ENCODE results near the gene KCNAB2. TPM values are rescaled to one million over a fixed set of nuclear protein-coding genes. Genes with fewer than 3 reads are reported as not detected.

KCNAB2 gene
- total RNA-seq, 1 donor from 2014 or later = 3.1 TPM

GRCh38 chr1:6003568-6004411 is 41.9 kb upstream of the KCNAB2 start:
- Mint-ChIP-seq H3K4me3 (ENCODE audit: unreplicated experiment) (peak overlapping the region; percentile 50), H3K36me3 (ENCODE audit: low read depth, unreplicated experiment) (peaks cover 2% of the 10 kb centered on the region), H3K27me3 (ENCODE audit: low read depth, unreplicated experiment) (peaks cover 32% of the 10 kb centered on the region), H3K4me1 (ENCODE audit: low read depth, unreplicated experiment) (no peaks in the 10 kb centered on the region), H3K9me3 (ENCODE audit: unreplicated experiment) (no peaks in the 10 kb centered on the region), H3K27ac (ENCODE audit: unreplicated experiment) (no peak overlapping the region)
- no peak overlapping the region for H3K4me3 ChIP-seq (ENCODE audit: insufficient read depth, low read depth, low read length)
- DNase-seq (ENCODE audit: low read depth) (no peak), FAIRE-seq (no peak)
- TF ChIP-seq CTCF (IDR thresholded peaks at IDR 0.05; ENCODE audit: insufficient read depth, low read depth, low read length) = no peak
- no peak for TF ChIP-seq EZH2 (IDR thresholded peaks at IDR 0.05; ENCODE audit: insufficient read depth, low read length)
- H3K27me3 ChIP-seq (ENCODE audit: insufficient read depth, low read length) = peaks cover 8% of the 10 kb centered on the region
- H3K9me3 ChIP-seq (ENCODE audit: insufficient read depth, low read depth, low read length) = no peaks in the 10 kb centered on the region
- H2AFZ ChIP-seq (ENCODE audit: low read depth, low read length) = no peak overlapping the region
- no peak overlapping the region for H3K4me2 ChIP-seq (ENCODE audit: low read length)
- H3K9ac ChIP-seq (ENCODE audit: low read length) = no peak overlapping the region
- H3K4me1 ChIP-seq (ENCODE audit: insufficient read depth, low read length) = no peaks in the 10 kb centered on the region
- no peak overlapping the region for H3K27ac ChIP-seq (ENCODE audit: low read depth, low read length)
- no peaks in the 10 kb centered on the region for H3K36me3 ChIP-seq (ENCODE audit: insufficient read depth, low read length)
- H4K20me1 ChIP-seq (ENCODE audit: insufficient read depth, low read length) = peaks cover 19% of the 10 kb centered on the region
- no peaks in the 10 kb centered on the region for H3K79me2 ChIP-seq (ENCODE audit: insufficient read depth, low read length)

GRCh38 chr1:6004412-6005123 is 41.1 kb upstream of the KCNAB2 start:
- Mint-ChIP-seq H3K9me3 (ENCODE audit: unreplicated experiment) (no peaks in the 10 kb centered on the region), H3K36me3 (ENCODE audit: low read depth, unreplicated experiment) (peaks cover 2% of the 10 kb centered on the region), H3K4me3 (ENCODE audit: unreplicated experiment) (no peak overlapping the region), H3K27me3 (ENCODE audit: low read depth, unreplicated experiment) (peaks cover 29% of the 10 kb centered on the region), H3K27ac (ENCODE audit: unreplicated experiment) (no peak overlapping the region), H3K4me1 (ENCODE audit: low read depth, unreplicated experiment) (peaks cover under 1% of the 10 kb centered on the region)
- Histone ChIP-seq H3K4me2 (ENCODE audit: low read length) (no peak overlapping the region), H2AFZ (ENCODE audit: low read depth, low read length) (no peak overlapping the region), H4K20me1 (ENCODE audit: insufficient read depth, low read length) (peaks cover 19% of the 10 kb centered on the region), H3K79me2 (ENCODE audit: insufficient read depth, low read length) (no peaks in the 10 kb centered on the region), H3K9ac (ENCODE audit: low read length) (no peak overlapping the region), H3K4me3 (ENCODE audit: insufficient read depth, low read depth, low read length) (no peak overlapping the region), H3K27me3 (ENCODE audit: insufficient read depth, low read length) (peaks cover 8% of the 10 kb centered on the region), H3K27ac (ENCODE audit: low read depth, low read length) (no peak overlapping the region), H3K9me3 (ENCODE audit: insufficient read depth, low read depth, low read length) (no peaks in the 10 kb centered on the region), H3K4me1 (ENCODE audit: insufficient read depth, low read length) (no peaks in the 10 kb centered on the region), H3K36me3 (ENCODE audit: insufficient read depth, low read length) (no peaks in the 10 kb centered on the region)
- FAIRE-seq (no peak), DNase-seq (ENCODE audit: low read depth) (no peak)
- no peak for TF ChIP-seq EZH2 (IDR thresholded peaks at IDR 0.05; ENCODE audit: insufficient read depth, low read length)
- TF ChIP-seq CTCF (IDR thresholded peaks at IDR 0.05; ENCODE audit: insufficient read depth, low read depth, low read length) = no peak

Data from astrocyte (in vitro differentiated cells and primary cell).